ENCODE results near the gene JAM3. TPM values are rescaled to one million over a fixed set of nuclear protein-coding genes. Genes with fewer than 3 reads are reported as not detected.

JAM3 gene
- total and polyA plus RNA-seq, 2 of the 8 experiments (the other 6 are each of a cell fraction or from before 2014, with no cell fraction given), result 19.6 to 42.8 TPM

DNA sequence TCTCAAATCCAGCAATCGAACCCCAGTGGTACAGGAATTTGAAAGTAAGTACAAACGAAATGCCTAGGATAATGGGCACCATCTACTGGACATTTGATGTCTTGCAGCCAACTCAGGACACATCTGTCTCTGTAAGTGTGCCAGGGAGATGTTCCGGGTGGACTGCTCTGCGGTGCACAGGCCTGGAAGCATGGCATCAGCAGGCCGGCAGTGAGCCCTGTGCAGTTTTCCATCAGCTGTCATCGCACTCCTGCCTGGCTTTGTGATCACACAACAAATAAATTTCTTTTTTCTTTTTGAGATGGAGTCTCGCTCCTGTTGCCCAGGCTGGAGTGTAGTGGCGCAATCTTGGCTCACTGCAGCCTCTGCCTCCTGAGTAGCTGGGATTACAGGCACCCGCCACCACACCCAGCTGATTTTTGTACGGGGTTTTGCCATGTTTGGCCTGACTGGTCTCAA lies 71.0 kb downstream of the JAM3 start (continued):
- TF ChIP-seq SIX5 (IDR thresholded peaks at IDR 0.05; ENCODE audit: low read depth, low read length) (no peak), RXRA (IDR thresholded peaks at IDR 0.05; ENCODE audit: insufficient read depth, low read depth, low read length) (no peak), BRCA1 (IDR thresholded peaks at IDR 0.05; ENCODE audit: low read depth, low read length) (no peak), SRF (IDR thresholded peaks at IDR 0.05; ENCODE audit: low read depth, low read length) (no peak), MAFK (IDR thresholded peaks at IDR 0.05; ENCODE audit: low read depth, low read length) (no peak), RAD21 (IDR thresholded peaks at IDR 0.05 in 1 of 2, conservative IDR thresholded peaks at IDR 0.05 in 1 of 2; ENCODE audit: low read depth in 2 of 2, low read length in 2 of 2) (peak; percentile 90 to 93), KDM5A (IDR thresholded peaks at IDR 0.05; ENCODE audit: low read length) (no peak), TEAD4 (IDR thresholded peaks at IDR 0.05; ENCODE audit: low read depth, low read length) (peak; percentile 36; the same call in 1 of the 2 replicates)
- TF ChIP-seq, protein P1, sequence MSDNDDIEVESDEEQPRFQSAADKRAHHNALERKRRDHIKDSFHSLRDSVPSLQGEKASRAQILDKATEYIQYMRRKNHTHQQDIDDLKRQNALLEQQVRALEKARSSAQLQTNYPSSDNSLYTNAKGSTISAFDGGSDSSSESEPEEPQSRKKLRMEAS (IDR thresholded peaks at IDR 0.05), result no peak

Measured in H1 (cell line).